ENCODE data around the gene GHRHR.

DNA sequence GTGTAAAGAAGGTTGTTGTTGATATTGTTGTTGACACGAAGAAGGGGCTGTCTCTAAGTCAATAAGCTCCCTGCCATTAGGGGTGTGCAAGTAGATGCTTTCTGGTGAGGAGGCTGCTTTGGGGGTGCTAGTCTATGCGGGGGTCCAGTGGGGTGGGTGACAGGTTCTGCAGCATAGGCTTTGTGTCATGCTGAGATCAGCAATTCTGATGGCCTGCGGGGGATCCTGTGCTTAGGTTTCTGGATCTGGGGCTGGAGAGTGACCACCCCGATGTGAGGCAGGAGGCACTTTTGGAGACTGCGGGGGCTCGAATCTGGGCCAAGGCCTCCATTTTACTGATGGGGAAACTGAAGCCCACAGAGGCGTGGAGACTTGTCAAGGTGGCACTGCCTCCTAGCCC is 47.0 kb upstream of the GHRHR start:
- TF ChIP-seq, protein P1, sequence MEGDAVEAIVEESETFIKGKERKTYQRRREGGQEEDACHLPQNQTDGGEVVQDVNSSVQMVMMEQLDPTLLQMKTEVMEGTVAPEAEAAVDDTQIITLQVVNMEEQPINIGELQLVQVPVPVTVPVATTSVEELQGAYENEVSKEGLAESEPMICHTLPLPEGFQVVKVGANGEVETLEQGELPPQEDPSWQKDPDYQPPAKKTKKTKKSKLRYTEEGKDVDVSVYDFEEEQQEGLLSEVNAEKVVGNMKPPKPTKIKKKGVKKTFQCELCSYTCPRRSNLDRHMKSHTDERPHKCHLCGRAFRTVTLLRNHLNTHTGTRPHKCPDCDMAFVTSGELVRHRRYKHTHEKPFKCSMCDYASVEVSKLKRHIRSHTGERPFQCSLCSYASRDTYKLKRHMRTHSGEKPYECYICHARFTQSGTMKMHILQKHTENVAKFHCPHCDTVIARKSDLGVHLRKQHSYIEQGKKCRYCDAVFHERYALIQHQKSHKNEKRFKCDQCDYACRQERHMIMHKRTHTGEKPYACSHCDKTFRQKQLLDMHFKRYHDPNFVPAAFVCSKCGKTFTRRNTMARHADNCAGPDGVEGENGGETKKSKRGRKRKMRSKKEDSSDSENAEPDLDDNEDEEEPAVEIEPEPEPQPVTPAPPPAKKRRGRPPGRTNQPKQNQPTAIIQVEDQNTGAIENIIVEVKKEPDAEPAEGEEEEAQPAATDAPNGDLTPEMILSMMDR (IDR thresholded peaks at IDR 0.05 in 2 of 3, conservative IDR thresholded peaks at IDR 0.05 in 1 of 3; ENCODE audit: control insufficient read depth in 2 of 3, extremely low read depth in 1 of 3, insufficient read depth in 1 of 3, low read depth in 3 of 3, low read length in 3 of 3) = no peak
- TF ChIP-seq NR2C2 (IDR thresholded peaks at IDR 0.05; ENCODE audit: borderline replicate concordance, control insufficient read depth, insufficient read length, low read depth) (no peak), KDM1A (IDR thresholded peaks at IDR 0.05; ENCODE audit: borderline replicate concordance) (no peak), ZZZ3 (IDR thresholded peaks at IDR 0.05; ENCODE audit: control insufficient read depth, insufficient read length, low read depth) (no peak)

All from GM12878 (cell line).